Ishikawa (cell line): ENCODE data around the gene PRR36.

Experiments used
- CEBPB ChIP-seq: IDR thresholded peaks from 2 replicates; pipeline ENCODE4 v1.6.1; 2012
- CREB1 ChIP-seq: IDR thresholded peaks from 2 replicates; pipeline ENCODE4 v1.6.1; 2012; ENCODE audit warnings: low read depth
- EGR1 ChIP-seq: IDR thresholded peaks from 2 replicates; pipeline ENCODE4 v1.6.1; 2012
- EP300 ChIP-seq: IDR thresholded peaks from 2 replicates; pipeline ENCODE4 v1.6.1; 2012; ENCODE audit warnings: borderline replicate concordance
- FOXM1 ChIP-seq: IDR thresholded peaks from 2 replicates; pipeline ENCODE4 v1.6.1; 2012; ENCODE audit warnings: low read depth, borderline replicate concordance
- NFIC ChIP-seq: IDR thresholded peaks from 2 replicates; pipeline ENCODE4 v1.6.1; 2012
- RAD21 ChIP-seq: IDR thresholded peaks from 2 replicates; pipeline ENCODE4 v1.6.1; 2012; ENCODE audit warnings: low read depth
- TAF1 ChIP-seq: IDR thresholded peaks from 2 replicates; pipeline ENCODE4 v1.6.1; 2012; ENCODE audit warnings: low read depth, mild to moderate bottlenecking
- TCF12 ChIP-seq: IDR thresholded peaks from 2 replicates; pipeline ENCODE4 v1.6.1; 2012; ENCODE audit warnings: low read depth
- TEAD4 ChIP-seq: IDR thresholded peaks from 2 replicates; pipeline ENCODE4 v1.6.1; 2012
- YY1 ChIP-seq: IDR thresholded peaks from 2 replicates; pipeline ENCODE4 v1.6.1; 2012; ENCODE audit warnings: low read depth
- ZBTB7A ChIP-seq: IDR thresholded peaks from 2 replicates; pipeline ENCODE4 v1.6.1; 2012; ENCODE audit warnings: low read depth
- TF ChIP-seq, protein P1 (sequence below): IDR thresholded peaks from 2 replicates; pipeline ENCODE4 v1.6.1; 2012
- TF ChIP-seq, protein P2 (sequence below): IDR thresholded peaks from 2 replicates; pipeline ENCODE4 v1.6.1; 2012
- TF ChIP-seq, protein P3 (sequence below): IDR thresholded peaks from 2 replicates; pipeline ENCODE4 v1.6.1; 2012; ENCODE audit warnings: low read depth, mild to moderate bottlenecking

PRR36 gene

DNA sequence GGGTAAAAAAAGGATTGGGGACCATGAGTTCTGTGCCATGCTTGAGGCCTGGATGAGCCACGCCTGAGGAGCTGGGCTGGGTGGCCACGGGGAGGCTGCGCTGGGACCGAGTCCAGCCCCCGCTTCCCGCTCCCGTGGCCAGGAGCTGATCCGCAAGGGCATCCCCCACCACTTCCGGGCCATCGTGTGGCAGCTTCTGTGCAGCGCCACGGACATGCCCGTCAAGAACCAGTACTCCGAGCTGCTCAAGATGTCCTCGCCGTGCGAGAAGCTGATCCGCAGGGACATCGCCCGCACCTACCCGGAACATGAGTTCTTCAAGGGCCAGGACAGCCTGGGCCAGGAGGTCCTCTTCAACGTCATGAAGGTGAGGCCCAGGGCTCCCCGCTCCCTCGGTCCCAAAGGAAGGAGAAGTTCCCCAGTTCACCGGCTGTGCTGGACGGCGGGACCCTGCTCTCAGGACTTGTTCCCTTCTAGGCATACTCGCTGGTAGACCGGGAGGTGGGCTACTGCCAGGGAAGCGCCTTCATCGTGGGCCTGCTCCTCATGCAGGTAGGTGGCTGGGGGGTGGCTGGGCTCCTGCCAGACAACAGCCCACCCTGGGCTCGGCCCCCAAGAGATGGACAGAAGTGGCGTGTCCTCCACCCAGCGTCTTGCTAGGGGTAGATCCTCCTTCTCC is 25.3 kb downstream of the PRR36 start:
- TF ChIP-seq, protein P1, sequence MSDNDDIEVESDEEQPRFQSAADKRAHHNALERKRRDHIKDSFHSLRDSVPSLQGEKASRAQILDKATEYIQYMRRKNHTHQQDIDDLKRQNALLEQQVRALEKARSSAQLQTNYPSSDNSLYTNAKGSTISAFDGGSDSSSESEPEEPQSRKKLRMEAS, result no peak
- no peak for TF ChIP-seq RAD21
- no peak for TF ChIP-seq ZBTB7A
- TF ChIP-seq, protein P2, sequence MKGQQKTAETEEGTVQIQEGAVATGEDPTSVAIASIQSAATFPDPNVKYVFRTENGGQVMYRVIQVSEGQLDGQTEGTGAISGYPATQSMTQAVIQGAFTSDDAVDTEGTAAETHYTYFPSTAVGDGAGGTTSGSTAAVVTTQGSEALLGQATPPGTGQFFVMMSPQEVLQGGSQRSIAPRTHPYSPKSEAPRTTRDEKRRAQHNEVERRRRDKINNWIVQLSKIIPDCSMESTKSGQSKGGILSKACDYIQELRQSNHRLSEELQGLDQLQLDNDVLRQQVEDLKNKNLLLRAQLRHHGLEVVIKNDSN, result no peak
- TF ChIP-seq CREB1, result no peak
- no peak for TF ChIP-seq TCF12
- no peak for TF ChIP-seq EGR1
- TF ChIP-seq, protein P3, sequence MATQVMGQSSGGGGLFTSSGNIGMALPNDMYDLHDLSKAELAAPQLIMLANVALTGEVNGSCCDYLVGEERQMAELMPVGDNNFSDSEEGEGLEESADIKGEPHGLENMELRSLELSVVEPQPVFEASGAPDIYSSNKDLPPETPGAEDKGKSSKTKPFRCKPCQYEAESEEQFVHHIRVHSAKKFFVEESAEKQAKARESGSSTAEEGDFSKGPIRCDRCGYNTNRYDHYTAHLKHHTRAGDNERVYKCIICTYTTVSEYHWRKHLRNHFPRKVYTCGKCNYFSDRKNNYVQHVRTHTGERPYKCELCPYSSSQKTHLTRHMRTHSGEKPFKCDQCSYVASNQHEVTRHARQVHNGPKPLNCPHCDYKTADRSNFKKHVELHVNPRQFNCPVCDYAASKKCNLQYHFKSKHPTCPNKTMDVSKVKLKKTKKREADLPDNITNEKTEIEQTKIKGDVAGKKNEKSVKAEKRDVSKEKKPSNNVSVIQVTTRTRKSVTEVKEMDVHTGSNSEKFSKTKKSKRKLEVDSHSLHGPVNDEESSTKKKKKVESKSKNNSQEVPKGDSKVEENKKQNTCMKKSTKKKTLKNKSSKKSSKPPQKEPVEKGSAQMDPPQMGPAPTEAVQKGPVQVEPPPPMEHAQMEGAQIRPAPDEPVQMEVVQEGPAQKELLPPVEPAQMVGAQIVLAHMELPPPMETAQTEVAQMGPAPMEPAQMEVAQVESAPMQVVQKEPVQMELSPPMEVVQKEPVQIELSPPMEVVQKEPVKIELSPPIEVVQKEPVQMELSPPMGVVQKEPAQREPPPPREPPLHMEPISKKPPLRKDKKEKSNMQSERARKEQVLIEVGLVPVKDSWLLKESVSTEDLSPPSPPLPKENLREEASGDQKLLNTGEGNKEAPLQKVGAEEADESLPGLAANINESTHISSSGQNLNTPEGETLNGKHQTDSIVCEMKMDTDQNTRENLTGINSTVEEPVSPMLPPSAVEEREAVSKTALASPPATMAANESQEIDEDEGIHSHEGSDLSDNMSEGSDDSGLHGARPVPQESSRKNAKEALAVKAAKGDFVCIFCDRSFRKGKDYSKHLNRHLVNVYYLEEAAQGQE, result no peak
- TF ChIP-seq FOXM1, result no peak
- TF ChIP-seq TAF1, result no peak
- TF ChIP-seq CEBPB, result no peak
- no peak for TF ChIP-seq NFIC
- TF ChIP-seq TEAD4, result no peak
- no peak for TF ChIP-seq YY1
- no peak for TF ChIP-seq EP300

DNA sequence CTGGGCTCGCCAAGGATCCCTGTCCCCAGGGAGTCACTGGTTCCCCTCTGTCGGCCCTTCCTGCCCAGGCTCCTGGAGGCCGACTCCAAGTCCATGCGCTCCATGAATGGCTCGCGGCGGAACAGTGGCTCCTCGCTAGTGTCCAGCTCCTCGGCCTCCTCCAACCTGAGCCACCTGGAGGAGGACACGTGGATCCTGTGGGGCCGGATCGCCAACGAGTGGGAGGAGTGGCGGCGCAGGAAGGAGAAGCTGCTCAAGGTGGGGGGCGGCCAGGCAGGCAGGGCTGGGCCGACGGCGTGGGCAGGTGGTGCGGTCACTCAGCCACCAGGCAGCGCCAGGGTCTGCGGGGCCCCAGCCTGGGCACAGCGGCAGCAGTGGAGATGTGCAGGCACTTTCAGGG is 26.5 kb downstream of the PRR36 start:
- TF ChIP-seq TCF12 (no peak), CEBPB (no peak), TEAD4 (no peak), ZBTB7A (no peak), TAF1 (no peak), NFIC (no peak), RAD21 (no peak), CREB1 (no peak), EGR1 (no peak), FOXM1 (no peak), YY1 (no peak), EP300 (no peak)
- TF ChIP-seq, protein P2, result no peak
- TF ChIP-seq, protein P3, result no peak
- TF ChIP-seq, protein P1, result no peak

DNA sequence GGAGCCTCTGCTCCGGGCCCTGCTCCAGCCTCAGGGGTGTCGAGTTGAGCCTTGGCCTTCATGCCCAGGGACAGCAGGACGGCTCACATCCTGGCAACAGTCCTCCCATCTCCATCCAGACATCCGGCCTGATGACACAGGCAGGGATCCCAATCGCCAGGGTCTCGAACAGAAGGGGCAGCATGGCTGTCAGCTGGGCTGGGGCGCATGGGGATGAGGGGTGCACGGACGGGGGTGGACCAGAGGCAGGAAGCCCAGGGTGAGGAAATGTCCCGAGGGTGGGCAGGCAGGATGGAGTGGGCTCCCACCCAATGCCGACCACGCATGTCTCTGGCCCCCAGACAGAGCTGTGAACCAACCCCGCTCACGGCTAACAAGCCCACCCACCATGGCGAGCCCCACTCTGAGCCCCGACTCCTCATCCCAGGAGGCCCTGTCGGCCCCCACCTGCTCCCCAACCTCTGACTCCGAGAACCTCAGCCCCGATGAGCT is 28.0 kb downstream of the PRR36 start:
- TF ChIP-seq TEAD4 (no peak), FOXM1 (no peak), CEBPB (no peak), TCF12 (no peak), EGR1 (no peak), NFIC (no peak), EP300 (no peak), RAD21 (no peak), YY1 (no peak), TAF1 (no peak), ZBTB7A (no peak), CREB1 (no peak)
- TF ChIP-seq, protein P2, result no peak
- TF ChIP-seq, protein P1, result no peak
- TF ChIP-seq, protein P3, result no peak
